OCI-LY1 (cell line): ENCODE measurements around the gene ATCAY.

Experiments
- CTCF ChIP-seq: fragments of 200-600 bp; sonication (generic), shearing (Covaris generic); IDR thresholded peaks from 2 replicates; pipeline ENCODE4 v1.5.1; 2017; ENCODE audit warnings: mild to moderate bottlenecking, antibody characterized with exemption, low read length, moderate library complexity, mixed read lengths
- EZH2 ChIP-seq: fragments of 200-600 bp; sonication (generic), shearing (Covaris generic); IDR thresholded peaks from 2 replicates; pipeline ENCODE4 v1.8.0; 2017; ENCODE audit warnings: borderline replicate concordance, mixed run types, mild to moderate bottlenecking, antibody characterized with exemption, low read length, moderate library complexity, mixed read lengths

GRCh38 chr19:3838661-3839060 is 41.8 kb upstream of the ATCAY start:
- TF ChIP-seq CTCF (no peak), EZH2 (no peak)
